ENCODE data around the gene TIGD3. TPM values are rescaled to one million over a fixed set of nuclear protein-coding genes. Genes with fewer than 3 reads are reported as not detected.

Gene TIGD3
- total RNA-seq, 4 donors from 2014 or later, result 0.19 to 0.26 (median 0.20) TPM; not detected in 1

DNA sequence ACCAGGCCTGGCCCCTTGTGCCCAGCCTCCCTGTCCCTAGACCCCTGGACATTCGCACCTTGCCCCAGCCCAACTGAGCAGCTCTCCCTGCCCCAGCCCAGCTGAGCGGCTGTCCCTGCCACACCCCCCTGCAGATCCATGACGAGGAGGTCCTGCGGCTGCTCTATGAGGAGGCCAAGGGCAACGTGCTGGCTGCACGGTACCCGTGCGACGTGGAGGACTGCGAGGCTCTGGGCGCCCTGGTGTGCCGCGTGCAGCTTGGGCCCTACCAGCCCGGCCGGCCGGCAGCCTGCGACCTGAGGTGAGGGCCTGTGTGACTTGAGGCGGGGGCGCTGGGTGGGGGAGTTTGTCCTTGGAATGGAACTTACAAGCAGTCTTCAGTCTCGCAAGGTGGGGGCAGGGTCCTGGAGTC is 39.6 kb downstream of the TIGD3 start:
- 90 to 92% methylated on average over 3 to 18 of the region's 20 CpGs for WGBS, 2 donors
- no peak for DNase-seq (ENCODE audit: low spot score in 2 of 2)
- no peak overlapping the region for H3K4me3 ChIP-seq (ENCODE audit: low read depth, poor library complexity, severe bottlenecking)
- intact Hi-C loops (cut with DNase I; ENCODE audit: low total_unique reads), result no loop called here
- TF ChIP-seq, protein P1, sequence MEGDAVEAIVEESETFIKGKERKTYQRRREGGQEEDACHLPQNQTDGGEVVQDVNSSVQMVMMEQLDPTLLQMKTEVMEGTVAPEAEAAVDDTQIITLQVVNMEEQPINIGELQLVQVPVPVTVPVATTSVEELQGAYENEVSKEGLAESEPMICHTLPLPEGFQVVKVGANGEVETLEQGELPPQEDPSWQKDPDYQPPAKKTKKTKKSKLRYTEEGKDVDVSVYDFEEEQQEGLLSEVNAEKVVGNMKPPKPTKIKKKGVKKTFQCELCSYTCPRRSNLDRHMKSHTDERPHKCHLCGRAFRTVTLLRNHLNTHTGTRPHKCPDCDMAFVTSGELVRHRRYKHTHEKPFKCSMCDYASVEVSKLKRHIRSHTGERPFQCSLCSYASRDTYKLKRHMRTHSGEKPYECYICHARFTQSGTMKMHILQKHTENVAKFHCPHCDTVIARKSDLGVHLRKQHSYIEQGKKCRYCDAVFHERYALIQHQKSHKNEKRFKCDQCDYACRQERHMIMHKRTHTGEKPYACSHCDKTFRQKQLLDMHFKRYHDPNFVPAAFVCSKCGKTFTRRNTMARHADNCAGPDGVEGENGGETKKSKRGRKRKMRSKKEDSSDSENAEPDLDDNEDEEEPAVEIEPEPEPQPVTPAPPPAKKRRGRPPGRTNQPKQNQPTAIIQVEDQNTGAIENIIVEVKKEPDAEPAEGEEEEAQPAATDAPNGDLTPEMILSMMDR (IDR thresholded peaks at IDR 0.05), result no peak
- TF ChIP-seq POLR2A (IDR thresholded peaks at IDR 0.05), result no peak

DNA sequence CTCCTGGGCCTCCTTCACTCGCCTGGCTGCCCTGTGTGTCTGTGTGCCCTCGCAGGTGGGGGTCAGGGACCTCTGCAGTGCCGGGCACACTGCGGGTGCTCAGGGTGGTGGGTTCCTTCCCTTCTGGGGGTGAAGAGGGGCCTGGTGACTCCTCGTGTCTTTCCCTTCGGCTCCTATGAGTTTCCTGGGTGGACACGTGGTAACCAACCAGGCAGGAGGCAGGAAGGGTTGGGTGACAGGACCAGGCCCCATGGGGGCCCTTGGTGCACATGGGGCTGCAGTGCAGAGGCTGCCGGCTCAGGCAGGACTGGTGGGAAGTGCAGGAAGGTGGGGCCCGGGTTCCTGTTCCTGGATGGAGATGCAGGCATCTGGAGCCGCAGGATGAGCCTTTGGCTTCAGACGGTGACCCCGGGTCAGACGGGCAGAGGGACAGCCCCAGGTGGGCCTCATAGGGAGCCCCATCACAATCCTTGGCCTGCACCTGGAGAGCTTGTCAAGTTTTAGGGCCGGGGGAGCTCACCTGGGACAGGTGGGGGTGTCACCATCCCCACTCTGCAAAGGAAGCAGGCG is 41.5 kb downstream of the TIGD3 start:
- DNase-seq (ENCODE audit: low spot score in 2 of 2), result no peak
- no peak for TF ChIP-seq POLR2A (IDR thresholded peaks at IDR 0.05)
- TF ChIP-seq, protein P1 (IDR thresholded peaks at IDR 0.05), result no peak
- 86 to 87% methylated on average over 10 to 15 of the region's 15 CpGs for WGBS, 2 donors
- intact Hi-C loops (cut with DNase I; ENCODE audit: low total_unique reads), result no loop called here
- H3K4me3 ChIP-seq (ENCODE audit: low read depth, poor library complexity, severe bottlenecking), result no peak overlapping the region

DNA sequence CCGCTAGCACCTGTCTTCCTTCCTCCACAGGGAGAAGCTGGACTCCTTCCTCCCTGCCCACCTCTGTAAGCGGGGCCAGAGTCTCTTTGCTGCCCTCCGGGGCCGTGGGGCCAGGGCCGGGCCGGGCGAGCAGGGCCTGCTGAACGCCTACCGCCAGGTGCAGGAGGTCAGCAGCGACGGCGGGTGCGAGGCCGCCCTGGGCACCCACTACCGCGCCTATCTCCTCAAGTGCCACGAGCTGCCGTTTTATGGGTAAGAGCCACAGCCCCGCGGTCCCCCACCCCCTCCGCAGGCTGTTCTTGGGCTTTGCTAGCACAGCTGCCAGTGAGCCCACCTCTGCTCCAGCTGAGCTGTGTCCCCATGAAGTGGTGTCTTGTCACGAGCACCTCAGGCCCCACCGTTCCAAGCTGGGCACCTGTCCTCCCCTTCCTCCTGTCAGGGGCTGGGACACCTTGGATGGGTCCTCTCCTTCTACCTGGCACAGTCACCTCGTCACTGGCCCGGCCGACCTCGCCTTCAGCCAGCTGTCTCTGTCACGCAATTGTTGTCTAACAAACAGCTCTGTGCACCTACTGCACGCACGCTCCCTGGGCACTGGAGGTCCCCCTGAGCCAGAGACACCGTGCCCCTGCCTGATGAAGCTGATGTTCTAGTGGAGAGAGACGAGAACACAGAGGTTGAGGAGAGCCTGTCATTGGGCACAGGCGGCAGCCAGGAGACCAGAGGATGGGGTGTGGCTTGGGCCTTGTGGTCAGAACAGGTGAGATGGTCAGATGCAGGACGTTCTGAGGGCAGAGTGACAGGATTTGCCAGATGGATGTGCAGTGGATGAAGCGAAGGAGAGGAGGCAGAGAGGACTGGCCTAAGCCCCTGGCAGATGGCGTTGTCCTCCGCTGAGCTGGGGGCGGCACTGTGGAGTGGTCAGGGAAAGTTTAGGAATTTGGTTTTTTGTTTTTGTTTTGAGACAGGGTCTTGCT is 42.5 kb downstream of the TIGD3 start:
- TF ChIP-seq POLR2A (IDR thresholded peaks at IDR 0.05), result no peak
- TF ChIP-seq, protein P1 (IDR thresholded peaks at IDR 0.05), result no peak
- no peak overlapping the region for H3K4me3 ChIP-seq (ENCODE audit: low read depth, poor library complexity, severe bottlenecking)
- WGBS, 2 donors, result 91 to 93% methylated on average over 38 of the region's 38 CpGs
- DNase-seq (ENCODE audit: low spot score in 2 of 2), result no peak
- intact Hi-C loops (cut with DNase I; ENCODE audit: low total_unique reads), result no loop called here

DNA sequence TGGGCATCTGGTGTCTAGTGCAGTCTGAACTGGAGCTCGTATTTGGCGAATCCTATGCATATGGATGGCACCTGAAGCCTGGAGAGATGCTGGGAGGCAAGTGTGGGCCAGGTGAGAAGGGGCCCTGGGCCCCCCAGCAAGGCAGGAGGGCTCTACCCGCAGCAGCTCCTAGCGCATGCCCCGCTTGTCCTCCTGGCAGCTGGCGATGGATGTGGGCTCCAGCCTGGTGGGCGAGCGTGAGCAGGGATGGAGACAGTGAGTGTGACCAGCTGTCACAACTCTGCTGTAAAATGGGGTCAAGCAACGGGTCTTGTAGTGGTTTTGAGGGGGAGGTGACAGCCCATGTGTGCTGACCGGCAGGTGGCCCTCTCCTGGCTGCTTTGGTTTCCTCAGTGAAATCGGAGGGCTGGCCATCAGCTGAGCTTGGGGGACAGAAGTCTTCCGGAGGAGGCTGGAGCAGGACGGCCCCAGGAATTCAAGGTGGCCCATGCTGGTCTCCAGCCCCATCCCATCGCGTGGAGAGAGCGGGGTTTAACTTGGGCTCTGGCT is 43.9 kb downstream of the TIGD3 start:
- no peak overlapping the region for H3K4me3 ChIP-seq (ENCODE audit: low read depth, poor library complexity, severe bottlenecking)
- intact Hi-C loops (cut with DNase I; ENCODE audit: low total_unique reads), result no loop called here
- TF ChIP-seq POLR2A (IDR thresholded peaks at IDR 0.05), result no peak
- TF ChIP-seq, protein P1 (IDR thresholded peaks at IDR 0.05), result no peak
- WGBS, 2 donors, result 87 to 90% methylated on average over 15 to 16 of the region's 16 CpGs
- DNase-seq (ENCODE audit: low spot score in 2 of 2), result no peak

DNA sequence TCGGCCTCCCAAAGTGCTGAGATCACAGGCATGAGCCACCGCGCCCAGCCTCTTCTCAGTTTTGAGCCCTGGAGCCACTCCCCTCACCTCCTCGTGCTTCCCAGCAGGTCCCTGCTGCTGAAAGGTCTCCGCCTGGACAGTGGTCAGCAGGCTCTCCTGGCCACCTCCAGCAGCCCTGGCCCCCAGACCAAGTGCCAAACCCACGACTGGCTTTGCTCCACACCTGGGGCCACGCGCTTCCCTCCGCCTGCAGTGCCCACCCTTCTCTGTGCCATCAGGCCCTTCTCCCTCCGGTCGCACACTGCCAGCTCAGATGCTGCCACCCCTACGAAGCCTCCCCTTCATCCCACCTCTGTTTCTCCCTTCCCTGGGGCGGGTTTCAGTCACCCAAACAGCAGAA is 44.7 kb downstream of the TIGD3 start:
- no peak for TF ChIP-seq POLR2A (IDR thresholded peaks at IDR 0.05)
- TF ChIP-seq, protein P1 (IDR thresholded peaks at IDR 0.05), result no peak
- WGBS, 2 donors, result 88 to 95% methylated on average over 13 of the region's 13 CpGs
- no peak overlapping the region for H3K4me3 ChIP-seq (ENCODE audit: low read depth, poor library complexity, severe bottlenecking)
- no peak for DNase-seq (ENCODE audit: low spot score in 2 of 2)
- intact Hi-C loops (cut with DNase I; ENCODE audit: low total_unique reads), result no loop called here

Data from lower leg skin (tissue), 4 donors.